ENCODE measurements around the gene MAP10.

MAP10 gene

GRCh38 chr1:232826318-232826717 is 21.1 kb downstream of the MAP10 start:
- Histone ChIP-seq H3K79me2 (ENCODE audit: insufficient read depth, low read length) (no peaks in the 10 kb centered on the region), H2AFZ (ENCODE audit: low read depth, low read length) (no peak overlapping the region), H3K4me2 (ENCODE audit: insufficient read depth, low read length) (no peak overlapping the region), H3K27ac (ENCODE audit: low read length) (no peak overlapping the region), H3K36me3 (ENCODE audit: insufficient read depth, low read length) (no peaks in the 10 kb centered on the region), H4K20me1 (ENCODE audit: insufficient read depth, low read length) (no peaks in the 10 kb centered on the region), H3K9me3 (ENCODE audit: insufficient read depth, low read length, severe bottlenecking) (no peaks in the 10 kb centered on the region), H3K9ac (ENCODE audit: low read depth, low read length) (no peak overlapping the region), H3K4me3 (ENCODE audit: low read depth in 1 of 2, low read length in 2 of 2) (no peak overlapping the region), H3K27me3 (ENCODE audit: insufficient read depth, low read length, poor library complexity) (no peaks in the 10 kb centered on the region), H3K4me1 (ENCODE audit: insufficient read depth, low read length) (no peaks in the 10 kb centered on the region)
- TF ChIP-seq, protein P1, sequence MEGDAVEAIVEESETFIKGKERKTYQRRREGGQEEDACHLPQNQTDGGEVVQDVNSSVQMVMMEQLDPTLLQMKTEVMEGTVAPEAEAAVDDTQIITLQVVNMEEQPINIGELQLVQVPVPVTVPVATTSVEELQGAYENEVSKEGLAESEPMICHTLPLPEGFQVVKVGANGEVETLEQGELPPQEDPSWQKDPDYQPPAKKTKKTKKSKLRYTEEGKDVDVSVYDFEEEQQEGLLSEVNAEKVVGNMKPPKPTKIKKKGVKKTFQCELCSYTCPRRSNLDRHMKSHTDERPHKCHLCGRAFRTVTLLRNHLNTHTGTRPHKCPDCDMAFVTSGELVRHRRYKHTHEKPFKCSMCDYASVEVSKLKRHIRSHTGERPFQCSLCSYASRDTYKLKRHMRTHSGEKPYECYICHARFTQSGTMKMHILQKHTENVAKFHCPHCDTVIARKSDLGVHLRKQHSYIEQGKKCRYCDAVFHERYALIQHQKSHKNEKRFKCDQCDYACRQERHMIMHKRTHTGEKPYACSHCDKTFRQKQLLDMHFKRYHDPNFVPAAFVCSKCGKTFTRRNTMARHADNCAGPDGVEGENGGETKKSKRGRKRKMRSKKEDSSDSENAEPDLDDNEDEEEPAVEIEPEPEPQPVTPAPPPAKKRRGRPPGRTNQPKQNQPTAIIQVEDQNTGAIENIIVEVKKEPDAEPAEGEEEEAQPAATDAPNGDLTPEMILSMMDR (IDR thresholded peaks at IDR 0.05; ENCODE audit: borderline replicate concordance, extremely low read depth, low read length, poor library complexity, severe bottlenecking): no peak
- TF ChIP-seq EZH2 (IDR thresholded peaks at IDR 0.05; ENCODE audit: borderline replicate concordance, low read depth, low read length, severe bottlenecking): no peak
- ATAC-seq (ENCODE audit: insufficient read depth, low read depth) (no peak), DNase-seq (no peak)

DNA sequence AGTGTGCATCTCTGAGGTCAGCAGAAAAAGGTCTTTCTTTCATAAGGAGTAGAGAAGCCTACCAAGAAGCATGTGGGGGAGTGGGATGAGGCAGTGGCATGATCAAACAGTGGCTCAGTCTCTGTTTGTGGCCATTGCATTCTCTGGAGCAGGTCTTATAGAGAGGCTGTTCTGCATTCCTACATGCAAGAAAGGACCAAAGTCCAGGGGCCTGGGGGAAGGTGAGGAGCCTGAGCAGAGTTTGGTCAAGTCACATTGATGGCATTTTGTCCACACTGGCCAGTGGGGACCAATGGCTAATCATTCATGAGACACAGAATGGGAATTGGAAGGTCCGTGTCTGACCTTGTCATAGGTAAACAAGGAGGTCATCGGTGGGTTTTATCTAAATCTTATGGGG is 25.4 kb downstream of the MAP10 start:
- Histone ChIP-seq H3K36me3 (ENCODE audit: insufficient read depth, low read length) (no peaks in the 10 kb centered on the region), H2AFZ (ENCODE audit: low read depth, low read length) (no peak overlapping the region), H3K79me2 (ENCODE audit: insufficient read depth, low read length) (no peaks in the 10 kb centered on the region), H3K27ac (ENCODE audit: low read length) (no peak overlapping the region), H3K4me1 (ENCODE audit: insufficient read depth, low read length) (no peaks in the 10 kb centered on the region), H3K27me3 (ENCODE audit: insufficient read depth, low read length, poor library complexity) (no peaks in the 10 kb centered on the region), H3K4me2 (ENCODE audit: insufficient read depth, low read length) (no peak overlapping the region), H4K20me1 (ENCODE audit: insufficient read depth, low read length) (no peaks in the 10 kb centered on the region), H3K4me3 (ENCODE audit: low read depth in 1 of 2, low read length in 2 of 2) (no peak overlapping the region), H3K9me3 (ENCODE audit: insufficient read depth, low read length, severe bottlenecking) (no peaks in the 10 kb centered on the region), H3K9ac (ENCODE audit: low read depth, low read length) (no peak overlapping the region)
- TF ChIP-seq, protein P1 (IDR thresholded peaks at IDR 0.05; ENCODE audit: borderline replicate concordance, extremely low read depth, low read length, poor library complexity, severe bottlenecking): no peak
- no peak for TF ChIP-seq EZH2 (IDR thresholded peaks at IDR 0.05; ENCODE audit: borderline replicate concordance, low read depth, low read length, severe bottlenecking)
- DNase-seq (no peak), ATAC-seq (ENCODE audit: insufficient read depth, low read depth) (no peak)

GRCh38 chr1:232831895-232832294 is 26.7 kb downstream of the MAP10 start:
- no peaks in the 10 kb centered on the region for H3K27me3 ChIP-seq (ENCODE audit: insufficient read depth, low read length, poor library complexity)
- DNase-seq (no peak), ATAC-seq (ENCODE audit: insufficient read depth, low read depth) (no peak)
- H3K27ac ChIP-seq (ENCODE audit: low read length): no peak overlapping the region
- H3K79me2 ChIP-seq (ENCODE audit: insufficient read depth, low read length): no peaks in the 10 kb centered on the region
- H4K20me1 ChIP-seq (ENCODE audit: insufficient read depth, low read length): no peaks in the 10 kb centered on the region
- no peak overlapping the region for H3K9ac ChIP-seq (ENCODE audit: low read depth, low read length)
- no peak overlapping the region for H2AFZ ChIP-seq (ENCODE audit: low read depth, low read length)
- H3K4me3 ChIP-seq (ENCODE audit: low read depth in 1 of 2, low read length in 2 of 2): no peak overlapping the region
- no peaks in the 10 kb centered on the region for H3K4me1 ChIP-seq (ENCODE audit: insufficient read depth, low read length)
- no peaks in the 10 kb centered on the region for H3K9me3 ChIP-seq (ENCODE audit: insufficient read depth, low read length, severe bottlenecking)
- H3K36me3 ChIP-seq (ENCODE audit: insufficient read depth, low read length): no peaks in the 10 kb centered on the region
- H3K4me2 ChIP-seq (ENCODE audit: insufficient read depth, low read length): no peak overlapping the region
- no peak for TF ChIP-seq EZH2 (IDR thresholded peaks at IDR 0.05; ENCODE audit: borderline replicate concordance, low read depth, low read length, severe bottlenecking)
- TF ChIP-seq, protein P1 (IDR thresholded peaks at IDR 0.05; ENCODE audit: borderline replicate concordance, extremely low read depth, low read length, poor library complexity, severe bottlenecking): no peak

GRCh38 chr1:232834066-232834465 is 28.9 kb downstream of the MAP10 start:
- no peak for ATAC-seq (ENCODE audit: insufficient read depth, low read depth)
- Histone ChIP-seq H3K9ac (ENCODE audit: low read depth, low read length) (no peak overlapping the region), H4K20me1 (ENCODE audit: insufficient read depth, low read length) (no peaks in the 10 kb centered on the region), H3K79me2 (ENCODE audit: insufficient read depth, low read length) (no peaks in the 10 kb centered on the region), H3K4me2 (ENCODE audit: insufficient read depth, low read length) (no peak overlapping the region), H3K36me3 (ENCODE audit: insufficient read depth, low read length) (no peaks in the 10 kb centered on the region), H3K4me3 (ENCODE audit: low read depth in 1 of 2, low read length in 2 of 2) (no peak overlapping the region), H3K27ac (ENCODE audit: low read length) (no peak overlapping the region), H3K27me3 (ENCODE audit: insufficient read depth, low read length, poor library complexity) (no peaks in the 10 kb centered on the region), H2AFZ (ENCODE audit: low read depth, low read length) (no peak overlapping the region), H3K9me3 (ENCODE audit: insufficient read depth, low read length, severe bottlenecking) (no peaks in the 10 kb centered on the region), H3K4me1 (ENCODE audit: insufficient read depth, low read length) (no peaks in the 10 kb centered on the region)
- no peak for DNase-seq
- TF ChIP-seq EZH2 (IDR thresholded peaks at IDR 0.05; ENCODE audit: borderline replicate concordance, low read depth, low read length, severe bottlenecking): no peak
- TF ChIP-seq, protein P1 (IDR thresholded peaks at IDR 0.05; ENCODE audit: borderline replicate concordance, extremely low read depth, low read length, poor library complexity, severe bottlenecking): no peak

Data from DND-41 (cell line).